Thyroid gland (tissue), 4 donors: ENCODE measurements around the gene GRM7.

ENCODE experiments used
- CTCF ChIP-seq, 6 experiments: fragments of 200-600 bp in 3 of 6; fragments of 450-650 bp in 3 of 6; sonication (generic) in 3 of 6; IDR thresholded peaks; one replicate each; pipeline ENCODE4 v1.5.1; 2016 to 2019; ENCODE audit warnings: antibody characterized with exemption in 6 of 6, mild to moderate bottlenecking in 2 of 6, inconsistent platforms in 1 of 6, moderate library complexity in 1 of 6
- POLR2A ChIP-seq, 2 donors: fragments of 450-650 bp; IDR thresholded peaks; one replicate each; pipeline ENCODE4 v1.6.1; 2017; ENCODE audit warnings: antibody characterized with exemption in 2 of 2, mild to moderate bottlenecking in 2 of 2, moderate library complexity in 1 of 2

DNA sequence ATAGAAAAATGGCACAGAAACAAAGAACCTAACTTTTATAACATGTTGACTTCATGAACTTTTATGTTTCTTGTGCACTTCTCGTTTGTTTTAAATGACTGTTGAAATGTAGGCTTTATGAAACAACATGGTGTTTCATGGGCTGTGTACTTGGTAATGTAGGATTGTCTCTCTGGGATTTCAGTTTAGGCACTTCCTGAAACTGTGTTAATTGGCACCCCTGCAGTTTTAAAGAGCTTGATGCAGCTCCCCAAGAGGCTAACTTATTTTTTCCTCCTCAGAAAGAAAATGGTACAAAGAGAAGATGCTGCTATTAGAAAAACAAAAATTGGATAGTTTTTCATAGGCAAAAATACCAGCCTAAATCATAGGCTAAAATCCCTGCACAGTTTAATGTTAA lies 239.2 kb downstream of the GRM7 start:
- TF ChIP-seq CTCF (IDR thresholded peaks at IDR 0.05) (no peak), POLR2A (IDR thresholded peaks at IDR 0.05) (no peak)
